Endodermal cell (in vitro differentiated cells): Measurements from ENCODE around the gene DENND1A. TPM values are rescaled to one million over a fixed set of nuclear protein-coding genes. Genes with fewer than 3 reads are reported as not detected.

ENCODE experiments used
- DNase-seq: peaks from one replicate; pipeline ENCODE4 v3.0.0-alpha.2; 2017
- H3K27ac ChIP-seq: 2 replicates; pipeline ENCODE4 v1.5.1; 2013; ENCODE audit warnings: mild to moderate bottlenecking, low read depth, low read length, moderate library complexity
- H3K27me3 ChIP-seq: 2 replicates; pipeline ENCODE4 v1.6.1; 2013; ENCODE audit warnings: mild to moderate bottlenecking, low read length, moderate library complexity; ENCODE audit not compliant: insufficient read depth, control insufficient read depth, poor library complexity, severe bottlenecking
- H3K36me3 ChIP-seq: 2 replicates; pipeline ENCODE4 v1.7.0; 2013; ENCODE audit warnings: mild to moderate bottlenecking, low read length, moderate library complexity; ENCODE audit not compliant: control insufficient read depth, insufficient read depth
- H3K4me1 ChIP-seq: one replicate; pipeline ENCODE4 v1.7.0; 2013; ENCODE audit warnings: low read length; ENCODE audit not compliant: control insufficient read depth, insufficient read depth
- H3K4me3 ChIP-seq: 2 replicates; pipeline ENCODE4 v1.5.1; 2013; ENCODE audit warnings: mild to moderate bottlenecking, low read length, moderate library complexity
- H3K9ac ChIP-seq: 2 replicates; pipeline ENCODE4 v1.6.1; 2013; ENCODE audit warnings: mild to moderate bottlenecking, low read length, moderate library complexity; ENCODE audit not compliant: poor library complexity, severe bottlenecking; ENCODE audit errors: extremely low read depth
- H3K9me3 ChIP-seq: 2 replicates; pipeline ENCODE4 v1.6.1; 2013; ENCODE audit warnings: mild to moderate bottlenecking, low read length, moderate library complexity; ENCODE audit not compliant: control insufficient read depth
- H3K27ac Mint-ChIP-seq: 2 replicates; pipeline ENCODE4 v1.8.0; 2020; ENCODE audit warnings: mixed read lengths
- H3K27me3 Mint-ChIP-seq: 2 replicates; pipeline ENCODE4 v1.8.0; 2021; ENCODE audit warnings: mild to moderate bottlenecking, mixed read lengths; ENCODE audit not compliant: insufficient read depth
- H3K36me3 Mint-ChIP-seq: 2 replicates; pipeline ENCODE4 v1.8.0; 2020; ENCODE audit warnings: low read depth, mixed read lengths
- H3K4me1 Mint-ChIP-seq: 2 replicates; pipeline ENCODE4 v1.8.0; 2020; ENCODE audit warnings: mixed read lengths
- H3K4me3 Mint-ChIP-seq: 2 replicates; pipeline ENCODE4 v1.8.0; 2020; ENCODE audit warnings: mild to moderate bottlenecking, moderate library complexity, mixed read lengths
- H3K9me3 Mint-ChIP-seq: 2 replicates; pipeline ENCODE4 v1.8.0; 2020; ENCODE audit warnings: mild to moderate bottlenecking, mixed read lengths
- CTCF ChIP-seq: fragments of 200-600 bp; sonication (generic); conservative IDR thresholded peaks from 2 replicates; pipeline ENCODE4 v1.5.0; 2021; ENCODE audit warnings: antibody characterized with exemption, mild to moderate bottlenecking
- WGBS, 2 experiments: methylation state at CpG; one replicate each; pipeline versions ENCODE4 v1.1.5 to v1.1.7; 2013; ENCODE audit warnings: missing lambda C conversion rate in 2 of 2, mixed read lengths in 1 of 2; ENCODE audit not compliant: insufficient coverage in 1 of 2, insufficient read length in 1 of 2; 5-methylcytosine and 5-hydroxymethylcytosine counted together
- total RNA-seq, 2 donors: library from RNA; stranded (reverse); fragmentation: NEBNext Ultra II Directional in 1 of 2; extraction: Animal tissue kit (Norgen Biotek cat#: 25700) in 1 of 2; gene quantifications; 2 replicates in 1 of 2; 3 replicates in 1 of 2; pipeline ENCODE4 v1.2.1, GENCODE V29; 2021

Gene DENND1A
- total RNA-seq, 2 donors from 2014 or later, result 29.5 to 38.4 TPM

- H3K9me3 ChIP-seq, result no peaks in the 10 kb centered on the region
- Mint-ChIP-seq H3K27ac (no peak overlapping the region), H3K9me3 (no peaks in the 10 kb centered on the region), H3K36me3 (no peaks in the 10 kb centered on the region), H3K27me3 (peaks cover 32% of the 10 kb centered on the region), H3K4me3 (no peak overlapping the region), H3K4me1 (peaks cover 15% of the 10 kb centered on the region)
- H3K4me1 ChIP-seq, result peaks cover 8% of the 10 kb centered on the region
- WGBS, 2 experiments, result 90 to 96% methylated on average over 3 to 4 of the region's 6 CpGs
- H3K4me3 ChIP-seq, result no peak overlapping the region
- TF ChIP-seq CTCF, result no peak
- no peaks in the 10 kb centered on the region for H3K27me3 ChIP-seq
- no peaks in the 10 kb centered on the region for H3K36me3 ChIP-seq
- H3K9ac ChIP-seq, result no peak overlapping the region
- no peak overlapping the region for H3K27ac ChIP-seq
- no peak for DNase-seq
These were observed 320.1 kb downstream of the DENND1A start for GRCh38 chr9:123609844-123610243.

- WGBS, 2 experiments, result 91 to 96% methylated on average over 6 to 9 of the region's 9 CpGs
- H3K27ac Mint-ChIP-seq, result no peak overlapping the region
These were observed 321.8 kb downstream of the DENND1A start for GRCh38 chr9:123608104-123608503.

GRCh38 chr9:123607479-123607878, 322.4 kb downstream of the DENND1A start:
- Mint-ChIP-seq H3K27ac (no peak overlapping the region), H3K4me1 (peaks cover 11% of the 10 kb centered on the region), H3K4me3 (no peak overlapping the region), H3K27me3 (peaks cover 16% of the 10 kb centered on the region), H3K36me3 (no peaks in the 10 kb centered on the region), H3K9me3 (no peaks in the 10 kb centered on the region)
- Histone ChIP-seq H3K27me3 (no peaks in the 10 kb centered on the region), H3K4me3 (no peak overlapping the region), H3K27ac (no peak overlapping the region), H3K4me1 (peaks cover 9% of the 10 kb centered on the region), H3K9ac (no peak overlapping the region), H3K9me3 (no peaks in the 10 kb centered on the region), H3K36me3 (no peaks in the 10 kb centered on the region)
- no peak for DNase-seq
- no peak for TF ChIP-seq CTCF
- 83 to 90% methylated on average over 2 of the region's 2 CpGs for WGBS, 2 experiments

More at GRCh38 chr9:123608104-123608503, 321.8 kb downstream of the DENND1A start:
- Mint-ChIP-seq H3K9me3 (no peaks in the 10 kb centered on the region), H3K36me3 (no peaks in the 10 kb centered on the region), H3K4me3 (no peak overlapping the region), H3K4me1 (peaks cover 11% of the 10 kb centered on the region), H3K27me3 (peaks cover 18% of the 10 kb centered on the region)
- Histone ChIP-seq H3K36me3 (no peaks in the 10 kb centered on the region), H3K9ac (no peak overlapping the region), H3K9me3 (no peaks in the 10 kb centered on the region), H3K27ac (no peak overlapping the region), H3K27me3 (no peaks in the 10 kb centered on the region), H3K4me3 (no peak overlapping the region), H3K4me1 (peaks cover 9% of the 10 kb centered on the region)
- no peak for TF ChIP-seq CTCF
- DNase-seq, result no peak
